Measurements from ENCODE around the gene CSMD2.
"Not testable (repeated sequence)": the region's sequence is repeated elsewhere in the genome, so short reads cannot be mapped to it uniquely, and the experiment has no call there.

Gene CSMD2

DNA sequence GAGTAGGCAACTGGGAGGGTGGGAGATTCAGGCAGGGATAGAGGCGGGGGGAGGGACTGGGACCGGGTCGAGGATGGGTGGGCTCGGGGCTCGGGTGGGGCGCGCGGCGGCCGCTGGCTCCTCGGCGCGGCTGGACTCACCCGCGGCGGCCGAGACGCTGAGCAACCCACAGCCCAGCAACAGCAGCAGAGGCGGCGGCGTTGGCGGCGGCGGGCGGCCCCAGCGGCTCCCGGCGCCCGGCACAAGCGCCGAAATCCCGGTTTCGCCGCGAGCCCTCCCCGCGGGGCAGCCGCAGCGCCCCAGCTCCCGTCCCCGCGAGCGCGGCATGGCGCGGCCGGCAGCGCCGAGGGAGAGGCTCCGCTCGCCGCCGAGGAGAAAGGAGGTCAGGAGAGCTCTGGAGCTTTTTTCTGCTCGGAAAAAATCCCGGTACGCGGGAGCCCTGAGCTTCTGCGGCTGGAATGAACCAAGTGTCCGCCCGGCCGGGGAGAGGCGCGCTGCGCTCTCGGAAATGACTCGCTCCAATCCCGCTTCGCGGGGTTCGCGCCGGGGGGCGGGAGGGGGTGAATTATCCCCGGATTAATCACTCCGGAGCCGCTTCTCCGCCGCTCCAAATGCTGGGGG, at the start of gene CSMD2:
Gene CSMD2 (minus strand): TSS at position 460 of the 621 bp plus-strand sequence. CDS start 133 bp downstream, at position 327.
- no peak for DNase-seq (ENCODE audit: low spot score)

- no peak for DNase-seq (ENCODE audit: low spot score)
These were observed 48.9 kb upstream of the CSMD2 start for GRCh38 chr1:34213956-34214355.

GRCh38 chr1:34212673-34213072, 47.6 kb upstream of the CSMD2 start:
- DNase-seq (ENCODE audit: low spot score): no peak

- DNase-seq (ENCODE audit: low spot score): no peak
These were observed 34.9 kb upstream of the CSMD2 start for GRCh38 chr1:34199927-34200326.

DNA sequence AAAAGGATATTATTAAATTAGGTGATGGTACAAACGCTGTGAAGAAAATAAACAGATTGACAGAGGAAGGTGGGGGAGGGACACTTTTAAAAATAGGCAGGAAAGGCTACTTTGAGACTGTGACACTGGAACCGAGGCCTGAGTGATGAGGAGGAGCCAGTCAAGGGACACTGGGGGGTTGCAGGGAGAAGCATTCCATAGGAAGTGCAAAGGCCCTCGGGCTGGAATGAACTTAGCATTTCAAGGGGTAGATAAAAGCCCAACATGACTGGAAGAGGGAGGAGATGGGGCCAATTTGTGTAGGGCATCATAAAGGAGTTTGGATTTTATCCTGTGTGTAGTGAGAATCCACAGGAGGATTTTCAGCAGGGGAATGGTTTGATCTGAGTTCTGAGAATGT, 27.6 kb upstream of the CSMD2 start:
- DNase-seq (ENCODE audit: low spot score): no peak

DNA sequence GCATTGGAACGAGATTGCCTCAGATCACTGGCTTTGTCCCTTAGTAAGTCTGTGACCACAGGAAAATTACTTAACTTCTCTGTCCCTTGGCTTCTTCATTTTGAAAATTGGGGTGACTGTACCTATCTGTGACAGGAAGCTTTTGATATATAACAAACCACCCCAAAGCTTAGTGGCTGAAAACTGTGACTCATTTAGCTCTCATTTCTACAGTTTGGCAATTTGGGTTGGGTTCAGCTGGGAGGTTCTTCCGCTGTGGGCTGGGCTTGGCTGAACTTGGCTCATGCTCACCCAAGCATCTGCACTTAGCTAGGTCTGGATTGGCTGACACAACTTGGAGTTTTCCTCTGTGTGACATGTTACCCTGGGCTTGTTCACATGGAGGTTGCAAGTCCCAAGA, 25.7 kb upstream of the CSMD2 start:
- DNase-seq (ENCODE audit: low spot score): no peak

- DNase-seq (ENCODE audit: low spot score): no peak
These were observed 24.0 kb upstream of the CSMD2 start for GRCh38 chr1:34188985-34189384.

DNA sequence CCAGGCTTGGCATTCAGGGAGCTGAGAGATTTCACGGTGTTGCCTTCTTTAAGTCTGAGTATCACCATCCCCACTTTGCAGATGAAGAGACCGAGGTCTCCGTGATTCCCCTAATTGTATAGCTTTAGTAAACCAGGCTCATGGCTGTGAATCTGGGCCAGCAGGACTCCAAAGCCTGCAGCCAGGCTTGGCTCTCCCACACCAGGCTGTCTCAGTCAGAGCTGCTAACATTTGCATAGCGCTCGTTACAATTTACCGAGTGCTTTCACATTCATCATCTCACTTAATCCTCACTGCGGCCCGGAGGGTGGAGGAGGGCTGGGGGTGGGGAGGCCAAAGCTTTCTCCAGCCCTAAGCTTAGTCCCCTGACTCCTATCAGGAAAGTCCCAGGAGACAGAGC, 23.4 kb upstream of the CSMD2 start:
- DNase-seq (ENCODE audit: low spot score): no peak

DNA sequence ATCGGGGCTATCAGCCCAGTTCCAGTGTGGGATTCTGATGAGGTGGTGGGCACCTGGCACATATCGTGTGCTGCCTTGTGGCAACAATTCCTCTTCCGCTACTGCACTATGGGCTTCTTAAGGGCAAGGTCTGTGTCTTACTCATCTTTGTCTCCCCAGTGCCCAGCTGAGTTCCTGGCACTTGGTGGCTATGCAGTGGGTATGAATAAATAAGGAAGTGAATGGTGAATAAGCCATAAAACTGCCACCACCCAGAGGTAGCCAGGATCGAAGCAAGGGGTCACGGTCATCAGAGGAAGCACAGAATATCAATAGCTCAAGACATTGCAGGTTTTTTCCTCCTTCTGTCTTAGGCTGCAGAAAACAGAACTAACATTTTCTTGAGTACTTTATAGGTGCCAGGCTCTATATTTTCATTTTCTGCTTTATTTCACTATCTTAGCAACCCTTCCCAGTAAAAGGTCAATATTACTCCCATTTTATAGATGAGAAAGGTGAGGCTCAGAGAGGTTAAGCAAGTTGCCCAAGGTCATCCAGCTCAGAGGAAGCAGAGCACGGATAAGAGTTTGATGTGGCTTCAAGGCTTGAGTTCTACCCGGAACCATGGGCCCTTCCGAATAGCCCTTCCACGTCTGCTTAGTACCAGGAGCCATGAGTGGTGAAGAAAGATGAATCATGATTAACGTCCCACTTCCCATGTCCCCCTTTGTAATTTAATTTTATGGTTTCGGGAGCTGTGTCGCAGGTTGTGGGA, 21.9 kb upstream of the CSMD2 start:
- DNase-seq (ENCODE audit: low spot score): no peak

GRCh38 chr1:34183381-34183780, 18.4 kb upstream of the CSMD2 start:
- not testable (repeated sequence) for DNase-seq (ENCODE audit: low spot score)

DNA sequence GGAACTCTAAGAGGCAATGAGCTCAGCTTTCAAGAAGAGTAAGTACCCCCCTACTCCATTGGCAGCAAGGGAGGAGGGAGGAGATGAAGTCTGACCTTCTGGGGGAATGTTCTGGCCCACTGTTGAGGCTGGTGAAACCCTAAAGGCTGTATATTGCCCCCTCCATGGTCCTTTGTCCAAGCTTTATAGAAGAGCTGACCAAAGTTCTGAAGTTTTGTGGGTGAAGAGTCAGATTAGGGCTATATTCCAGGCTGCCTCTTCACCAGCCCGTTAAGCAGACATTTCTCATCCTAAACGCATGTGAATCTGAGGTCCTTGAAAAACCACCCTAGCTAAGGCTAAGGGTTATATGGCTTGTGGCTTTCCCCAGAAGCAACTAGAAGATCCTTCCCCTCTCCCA, 13.0 kb upstream of the CSMD2 start:
- no peak for DNase-seq (ENCODE audit: low spot score)

DNA sequence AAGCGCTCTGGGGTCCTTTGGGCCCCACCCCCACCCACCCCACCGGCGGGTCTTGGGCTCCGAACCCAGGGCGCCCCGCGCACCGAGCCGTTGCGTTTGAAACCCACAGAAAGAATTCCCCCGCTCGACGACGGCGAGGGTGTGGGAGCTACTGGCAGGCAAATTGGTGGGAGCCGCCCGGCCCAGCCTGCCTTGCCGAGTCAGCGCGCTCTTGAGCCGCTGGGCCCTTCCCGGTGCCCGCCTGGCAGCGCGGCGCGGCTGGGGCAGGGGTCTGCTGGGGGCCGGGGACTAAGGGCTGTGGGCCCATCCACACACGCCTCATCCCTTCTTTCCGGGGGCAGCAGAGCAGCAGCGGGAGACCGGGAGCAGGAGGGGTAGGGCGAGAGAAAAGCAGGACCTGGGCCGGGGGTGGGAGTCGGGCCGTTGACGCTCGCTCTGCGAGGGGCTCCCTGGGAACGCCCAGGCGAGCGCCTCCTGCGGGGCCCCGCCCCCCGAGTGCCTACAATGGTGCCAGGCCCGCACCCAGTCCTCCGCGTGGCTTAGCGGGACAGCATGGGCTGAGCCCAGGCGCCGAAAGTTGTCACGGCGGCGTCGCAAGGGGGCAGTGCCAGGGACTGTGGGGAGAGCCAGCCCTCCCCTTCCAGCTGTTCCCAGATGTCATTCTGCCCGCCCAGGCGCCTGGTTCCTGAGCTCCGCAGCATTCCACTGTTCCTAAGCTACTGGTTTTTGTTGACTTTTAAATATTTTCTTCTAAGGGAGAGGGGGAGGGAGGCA, 12.0 kb upstream of the CSMD2 start, which contains the start of gene C1orf94:
Gene C1orf94 (plus strand): TSS at position 78 of the 774 bp plus-strand sequence. CDS start 883 bp downstream, outside the sequence.
- DNase-seq (ENCODE audit: low spot score): no peak

GRCh38 chr1:34175744-34176143, 10.7 kb upstream of the CSMD2 start:
- no peak for DNase-seq (ENCODE audit: low spot score)

- no peak for DNase-seq (ENCODE audit: low spot score)
These were observed 2.4 kb upstream of the CSMD2 start for GRCh38 chr1:34167389-34167788.

GRCh38 chr1:34166625-34167361, 1.8 kb upstream of the CSMD2 start:
- no peak for DNase-seq (ENCODE audit: low spot score)

- DNase-seq (ENCODE audit: low spot score): no peak
These were observed 1.2 kb upstream of the CSMD2 start for GRCh38 chr1:34166191-34166624.

GRCh38 chr1:34165422-34165921, 442 bp upstream of the CSMD2 start:
- no peak for DNase-seq (ENCODE audit: low spot score)

DNA sequence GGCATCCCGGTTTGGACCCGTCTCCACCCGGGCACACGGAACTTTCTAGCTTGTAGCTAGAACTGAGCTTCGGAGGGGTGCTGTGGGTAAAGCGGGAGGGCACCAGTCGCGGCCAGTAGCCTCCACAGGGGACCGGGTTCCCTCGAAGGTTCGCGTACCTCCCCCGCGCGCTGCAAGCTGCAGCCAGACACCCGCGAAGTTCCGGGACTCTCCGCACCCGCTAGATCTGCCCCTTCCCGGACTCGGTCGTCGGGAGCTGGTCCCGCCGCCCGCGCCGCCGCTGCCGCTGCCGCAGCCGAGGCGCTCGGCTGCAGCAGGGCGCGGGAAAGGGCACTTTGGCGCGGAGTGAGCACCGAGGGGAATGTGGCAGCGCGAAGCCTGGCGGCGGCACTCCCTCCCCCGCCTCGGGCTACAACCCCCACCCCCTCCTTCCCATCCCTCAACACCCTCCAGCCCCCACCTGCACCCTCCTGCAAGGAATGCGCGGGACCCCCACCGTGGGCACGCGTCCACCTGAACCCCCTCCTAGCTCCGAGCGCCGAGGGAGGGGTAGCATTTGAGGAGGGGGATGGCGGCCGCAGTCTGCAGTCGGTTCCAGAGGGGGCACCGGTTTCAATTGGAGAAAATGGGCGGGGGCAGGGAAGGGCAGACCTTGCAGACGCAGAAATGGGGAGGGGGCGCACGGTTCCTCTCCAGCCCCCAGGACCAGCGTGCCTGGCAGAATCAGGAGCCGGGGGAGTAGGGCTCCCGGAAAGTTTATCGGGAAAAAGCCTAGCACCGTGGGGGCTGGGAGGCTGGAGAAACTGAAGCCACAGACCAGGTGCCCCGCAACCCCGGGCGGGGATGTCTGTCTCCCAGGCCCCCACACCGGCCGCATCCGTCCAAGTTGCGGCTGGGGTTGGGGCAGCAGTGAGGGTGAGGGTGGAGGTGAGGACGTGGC, 968 bp downstream of the CSMD2 start:
- no peak for DNase-seq (ENCODE audit: low spot score)

GRCh38 chr1:34162852-34163766, 1.9 kb downstream of the CSMD2 start:
- DNase-seq (ENCODE audit: low spot score): no peak

DNA sequence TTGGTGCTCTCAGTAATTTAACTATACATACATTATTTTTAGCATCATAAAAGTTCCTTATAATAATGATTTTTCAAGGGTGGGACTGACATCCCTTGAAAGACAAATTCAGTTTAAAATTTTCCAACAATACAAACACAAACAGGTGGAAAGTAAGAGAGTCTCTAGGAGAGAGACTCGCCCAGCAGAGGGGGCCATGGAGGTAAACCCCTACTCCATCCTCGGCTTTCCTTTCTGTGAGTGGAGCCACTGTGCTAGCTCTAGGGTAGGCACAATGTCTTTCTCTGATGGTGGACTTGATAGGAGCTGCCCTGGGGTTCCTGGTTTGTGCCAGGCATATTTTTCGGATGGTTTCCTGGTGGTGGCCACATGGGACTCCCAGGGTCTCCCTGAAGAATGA, 8.3 kb downstream of the CSMD2 start:
- no peak for DNase-seq (ENCODE audit: low spot score)
